AG09319 (cell line): Measurements from ENCODE around the gene FHIT.

Experiments used
- DNase-seq: peaks from one replicate; pipeline ENCODE4 v3.0.0-alpha.2; 2010; ENCODE audit warnings: low read depth; ENCODE audit errors: extremely low read depth
- TF ChIP-seq, protein P1 (sequence below): IDR thresholded peaks from 2 replicates; pipeline ENCODE4 v1.5.1; 2011; ENCODE audit warnings: low read depth, mild to moderate bottlenecking, inconsistent platforms, low read length, moderate library complexity

The FHIT gene

DNA sequence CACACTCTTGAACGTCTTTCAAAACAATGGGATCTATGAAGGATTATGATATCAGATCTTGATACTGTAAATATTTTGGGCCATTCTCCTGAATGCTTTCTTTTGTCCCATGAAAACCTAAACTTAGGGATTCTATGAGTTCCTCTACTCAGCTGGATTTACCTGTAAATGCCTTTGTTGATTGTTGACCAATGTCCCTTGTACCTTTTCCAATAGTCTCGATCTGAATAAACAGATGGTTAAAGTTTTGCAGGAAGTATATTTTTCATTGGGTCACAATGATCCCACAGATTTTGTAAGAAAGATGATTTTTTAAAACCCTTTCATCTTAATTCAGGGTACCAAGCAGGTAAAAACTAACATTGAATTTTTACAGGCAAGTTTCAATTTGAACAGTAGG lies 634.1 kb downstream of the FHIT start:
- TF ChIP-seq, protein P1, sequence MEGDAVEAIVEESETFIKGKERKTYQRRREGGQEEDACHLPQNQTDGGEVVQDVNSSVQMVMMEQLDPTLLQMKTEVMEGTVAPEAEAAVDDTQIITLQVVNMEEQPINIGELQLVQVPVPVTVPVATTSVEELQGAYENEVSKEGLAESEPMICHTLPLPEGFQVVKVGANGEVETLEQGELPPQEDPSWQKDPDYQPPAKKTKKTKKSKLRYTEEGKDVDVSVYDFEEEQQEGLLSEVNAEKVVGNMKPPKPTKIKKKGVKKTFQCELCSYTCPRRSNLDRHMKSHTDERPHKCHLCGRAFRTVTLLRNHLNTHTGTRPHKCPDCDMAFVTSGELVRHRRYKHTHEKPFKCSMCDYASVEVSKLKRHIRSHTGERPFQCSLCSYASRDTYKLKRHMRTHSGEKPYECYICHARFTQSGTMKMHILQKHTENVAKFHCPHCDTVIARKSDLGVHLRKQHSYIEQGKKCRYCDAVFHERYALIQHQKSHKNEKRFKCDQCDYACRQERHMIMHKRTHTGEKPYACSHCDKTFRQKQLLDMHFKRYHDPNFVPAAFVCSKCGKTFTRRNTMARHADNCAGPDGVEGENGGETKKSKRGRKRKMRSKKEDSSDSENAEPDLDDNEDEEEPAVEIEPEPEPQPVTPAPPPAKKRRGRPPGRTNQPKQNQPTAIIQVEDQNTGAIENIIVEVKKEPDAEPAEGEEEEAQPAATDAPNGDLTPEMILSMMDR: no peak
- no peak for DNase-seq

DNA sequence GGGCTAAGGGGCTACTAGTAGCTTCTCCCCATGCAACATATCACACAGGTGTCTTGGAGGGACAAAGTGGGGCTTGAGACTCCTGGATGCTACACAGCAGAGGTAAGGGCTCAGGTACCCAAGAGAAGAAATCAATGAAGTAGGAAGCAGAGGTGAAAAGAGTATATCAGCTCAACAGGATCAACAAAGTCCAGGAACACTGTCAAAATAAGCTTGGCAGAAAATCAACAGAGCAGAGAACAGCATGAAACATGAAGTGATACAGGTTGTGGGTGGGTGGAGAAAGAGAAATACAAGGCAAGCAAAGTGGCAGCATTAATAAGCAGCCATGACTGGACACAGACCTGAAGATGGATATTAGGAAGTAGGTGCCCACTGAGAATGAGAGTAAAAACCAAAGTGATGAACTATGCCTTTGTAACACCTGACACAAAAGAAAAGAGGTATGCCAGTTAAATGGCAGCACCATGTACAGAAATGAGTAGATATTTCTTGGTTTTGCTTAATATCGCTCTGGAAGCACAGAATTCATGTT lies 637.4 kb downstream of the FHIT start:
- TF ChIP-seq, protein P1: no peak
- no peak for DNase-seq

DNA sequence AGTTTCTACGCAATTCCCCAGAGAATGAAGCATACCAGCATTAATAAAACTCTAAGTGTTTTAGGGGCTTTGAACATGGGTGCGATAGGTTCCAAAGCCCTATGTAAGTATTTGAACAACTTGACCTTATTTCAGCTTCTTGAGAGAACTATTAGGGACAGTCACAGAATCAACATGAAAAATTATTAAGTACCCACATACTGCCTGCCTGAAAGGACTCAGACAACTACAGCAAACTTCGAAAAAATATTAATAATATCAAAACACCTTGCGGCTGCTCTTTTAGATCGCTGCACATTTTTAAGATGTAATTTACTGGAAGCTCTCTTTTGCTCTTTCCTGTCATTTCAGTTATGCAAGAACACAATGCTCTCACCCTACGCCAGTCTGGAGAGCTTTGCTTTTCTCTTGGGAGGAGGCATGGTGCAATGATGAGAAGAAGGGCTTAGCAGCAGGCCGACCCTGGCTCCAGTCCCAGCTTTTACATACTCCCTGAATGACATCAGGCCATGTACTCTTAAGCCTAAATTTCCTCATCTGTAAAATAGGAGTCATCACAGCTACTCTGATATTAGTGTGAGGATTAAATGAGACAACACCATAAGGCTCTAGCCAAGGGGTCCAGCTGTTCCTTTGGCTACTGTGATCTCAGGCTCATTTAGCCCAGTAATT lies 640.7 kb downstream of the FHIT start:
- TF ChIP-seq, protein P1: no peak
- peak; percentile 68 for DNase-seq

DNA sequence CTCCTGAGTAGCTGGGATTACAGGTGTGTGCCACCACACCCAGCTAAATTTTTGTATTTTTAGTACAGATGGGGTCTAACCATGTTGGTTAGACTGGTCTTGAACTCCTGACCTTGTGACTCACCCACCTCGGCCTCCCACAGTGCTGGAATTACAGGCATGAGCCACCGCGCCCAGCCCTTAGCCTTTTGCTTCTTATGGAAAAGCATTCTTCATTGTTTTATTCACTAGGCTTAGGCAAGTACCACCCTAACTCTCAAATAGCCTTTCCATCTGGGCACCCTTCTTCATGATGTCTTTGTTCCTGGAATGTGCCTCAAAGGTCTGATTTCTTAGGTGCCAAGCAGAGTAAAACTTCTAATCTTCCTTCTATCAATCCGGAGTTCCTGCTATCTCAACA lies 641.8 kb downstream of the FHIT start:
- DNase-seq: no peak
- TF ChIP-seq, protein P1: no peak

DNA sequence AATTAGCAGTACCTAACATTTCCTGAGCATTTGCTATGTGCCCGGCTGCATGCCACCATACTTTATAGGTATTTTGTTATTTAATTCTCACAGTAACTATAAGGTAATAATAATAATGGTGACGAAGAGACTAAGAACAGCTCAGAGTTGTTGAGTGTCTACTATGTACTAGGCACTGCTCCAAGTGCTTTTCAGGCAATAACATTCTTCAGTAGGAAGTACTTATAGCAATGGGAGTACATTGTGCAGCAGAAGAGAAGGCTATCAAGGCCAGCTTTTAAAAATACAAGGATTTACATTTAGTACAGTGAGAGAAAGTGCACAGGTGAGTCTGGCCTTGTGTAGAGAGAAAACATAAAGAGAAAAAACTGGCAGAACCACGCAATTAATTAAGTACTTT lies 647.4 kb downstream of the FHIT start:
- TF ChIP-seq, protein P1: no peak

DNA sequence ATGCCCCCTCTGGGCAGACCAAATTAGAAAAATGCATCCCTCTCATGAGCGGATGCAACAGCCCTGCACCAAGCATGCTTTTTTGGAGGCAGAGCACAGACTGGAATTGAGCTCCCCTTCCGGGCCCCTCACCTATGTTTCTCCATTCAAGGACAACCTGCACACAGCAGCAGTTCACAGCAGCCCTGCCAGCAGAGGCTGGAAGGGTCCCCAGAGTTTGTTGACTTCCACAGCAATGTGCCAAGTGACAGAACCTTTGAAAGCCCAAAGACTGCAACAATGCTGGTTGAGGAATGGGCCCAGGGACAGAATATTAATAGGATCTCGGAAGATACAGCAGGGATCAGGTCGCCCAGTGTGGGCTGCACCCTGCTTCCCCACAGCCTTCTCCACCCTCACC lies 650.4 kb downstream of the FHIT start:
- no peak for DNase-seq
- TF ChIP-seq, protein P1: no peak

More for the DNA sequence above, 647.4 kb downstream of the FHIT start:
- DNase-seq: no peak

DNA sequence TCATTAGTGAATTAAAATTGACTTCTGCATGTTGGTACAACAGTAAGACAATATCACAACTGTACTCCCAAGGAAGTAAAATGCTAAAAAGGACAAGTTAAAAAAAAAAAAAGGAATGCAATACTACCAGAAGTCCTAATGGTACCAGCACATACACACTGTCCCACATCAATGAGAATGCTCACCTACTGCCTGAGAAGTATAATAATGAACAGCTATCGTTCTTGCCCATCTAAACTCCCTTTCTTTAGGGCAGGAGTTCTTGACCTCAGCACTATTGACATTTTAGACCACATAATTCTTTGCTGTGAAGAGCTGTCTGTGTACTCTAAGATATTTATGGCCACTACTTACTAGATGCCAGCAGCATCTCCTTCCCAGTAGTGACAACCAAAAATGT lies 651.7 kb downstream of the FHIT start:
- DNase-seq: no peak
- TF ChIP-seq, protein P1: no peak
